ENCODE data around the gene GPA33.

The GPA33 gene

DNA sequence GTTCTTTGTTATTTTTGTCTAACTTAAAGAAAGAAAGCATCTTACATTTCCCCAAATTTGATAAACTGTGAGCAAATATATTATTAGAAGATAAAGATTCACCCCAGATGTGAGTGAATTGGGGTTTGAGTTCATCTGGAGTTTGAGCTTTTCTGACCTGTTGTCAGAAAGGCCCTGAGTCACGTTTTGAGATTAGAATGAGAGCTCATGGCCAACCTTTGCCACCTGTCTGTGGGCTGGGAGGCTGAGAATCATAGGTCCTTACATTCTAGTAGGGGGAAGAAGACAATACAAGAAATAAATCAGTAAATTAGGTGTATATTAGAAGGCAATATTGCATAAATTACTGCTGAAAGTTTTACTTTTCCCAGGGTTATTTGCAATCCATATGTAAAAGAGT is 26.0 kb upstream of the GPA33 start:
- no peak for DNase-seq

DNA sequence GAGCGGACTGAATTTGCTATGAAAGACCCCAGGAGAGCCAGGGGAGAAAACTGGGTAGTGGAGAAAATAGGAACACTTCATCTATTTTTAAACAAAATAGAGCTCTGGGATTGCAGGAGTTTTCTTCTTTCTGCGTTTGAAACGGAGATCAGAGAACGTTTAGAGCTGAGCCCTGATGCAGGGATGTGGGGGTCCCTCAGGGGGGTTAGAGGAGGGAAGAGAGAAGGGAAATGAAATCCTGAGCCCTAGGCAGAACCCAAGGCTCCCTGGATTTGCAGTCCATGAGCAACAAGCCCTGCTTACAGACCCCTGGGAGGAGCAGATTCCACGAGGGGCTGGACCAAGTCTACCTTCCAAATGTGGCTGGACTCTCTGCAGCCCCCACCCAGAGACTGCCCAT is 25.5 kb upstream of the GPA33 start:
- DNase-seq: no peak

DNA sequence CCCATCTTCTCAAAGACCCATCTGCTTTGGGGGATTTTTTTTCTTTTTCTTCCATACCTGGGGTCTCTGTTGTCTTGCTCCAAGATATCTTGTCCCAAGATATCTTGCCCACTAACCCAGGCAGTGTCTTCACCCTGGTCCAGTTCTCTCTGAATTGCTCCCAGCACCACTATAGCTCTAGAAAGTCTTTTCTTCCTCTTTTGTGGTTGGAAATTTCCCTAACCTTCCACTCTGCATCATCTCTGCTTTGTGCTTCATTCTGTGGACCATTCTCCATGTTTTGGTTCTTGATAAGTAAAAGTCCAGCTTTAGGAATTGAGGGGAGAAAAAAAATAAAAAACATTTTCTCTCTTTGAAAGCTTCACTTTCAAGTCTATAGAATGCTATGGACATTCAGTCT is 24.5 kb upstream of the GPA33 start:
- DNase-seq: no peak

DNA sequence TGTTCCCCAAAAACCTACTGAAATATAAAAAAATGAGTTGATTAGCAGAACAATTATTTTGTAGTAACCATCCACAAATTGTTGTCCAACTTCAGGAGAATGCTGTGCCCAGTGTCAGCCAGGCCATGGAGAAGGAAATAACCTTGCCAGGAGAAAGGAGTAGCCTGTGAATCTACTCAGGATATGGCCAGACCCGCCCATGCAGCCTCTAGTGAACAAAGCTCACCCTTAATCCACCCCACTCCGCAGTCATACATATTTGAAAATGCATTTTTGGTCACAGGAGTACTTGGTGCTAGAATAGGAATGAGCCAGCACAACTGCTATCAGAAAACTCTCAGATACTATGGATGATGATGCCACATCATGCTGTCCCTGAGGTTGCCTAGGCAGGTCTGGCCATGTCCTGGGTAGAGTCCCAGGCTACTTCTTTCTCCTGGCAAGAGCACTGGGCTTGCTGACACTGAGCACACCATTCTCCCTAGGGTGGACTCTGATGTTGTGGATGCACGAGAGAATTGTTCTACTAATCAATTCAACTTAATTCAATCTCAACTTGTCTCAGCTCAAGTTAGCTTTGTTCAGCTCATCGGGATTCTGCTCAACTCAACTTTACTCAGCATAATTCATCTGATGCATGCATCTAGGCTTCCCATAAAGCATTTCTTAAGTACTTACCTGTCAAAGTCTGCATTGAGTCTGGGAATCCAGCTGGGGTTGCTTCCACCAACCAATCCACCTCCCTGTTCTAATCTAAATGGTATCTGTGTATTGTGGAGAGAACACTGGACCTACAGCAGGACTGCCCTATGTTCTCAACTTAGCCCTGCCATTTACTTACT is 21.9 kb upstream of the GPA33 start:
- no peak for DNase-seq

DNA sequence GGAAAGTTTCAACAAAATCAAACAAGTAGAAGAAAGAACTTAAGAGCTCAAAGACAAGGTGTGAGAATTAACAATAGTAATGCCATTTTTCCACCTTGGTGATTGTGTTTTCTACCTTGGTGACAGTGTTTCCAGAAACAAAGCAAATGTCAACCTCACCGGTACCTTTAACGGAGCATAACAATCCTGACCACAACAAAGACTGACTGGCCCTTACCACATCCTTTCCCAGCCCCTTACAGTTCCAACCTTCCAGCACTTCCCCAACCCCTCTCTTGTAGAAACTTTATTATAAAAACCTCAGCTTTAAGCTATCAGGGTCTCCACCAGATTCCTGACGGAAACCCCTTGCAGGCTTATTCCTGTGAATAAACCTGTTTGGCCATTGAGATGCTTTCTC is 20.4 kb upstream of the GPA33 start:
- no peak for DNase-seq

DNA sequence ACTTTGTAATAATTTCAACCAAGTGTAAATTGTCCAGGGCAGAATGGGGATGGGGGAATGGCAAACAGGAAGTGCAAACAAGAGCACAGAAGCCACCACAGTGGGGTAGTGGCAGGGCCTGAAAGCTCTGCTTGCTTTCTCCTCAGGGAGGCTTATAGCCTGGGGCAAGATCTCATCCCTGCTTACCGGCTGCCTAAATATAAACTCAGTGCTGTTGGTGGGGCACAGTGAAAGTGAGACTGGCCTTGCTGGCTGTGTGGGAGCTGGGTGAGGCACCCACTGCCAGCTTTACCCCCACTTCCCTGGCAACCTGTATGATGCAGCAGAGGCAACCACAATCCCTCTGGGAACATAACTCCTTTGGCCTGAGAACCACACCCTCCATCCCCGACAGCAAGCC is 18.9 kb upstream of the GPA33 start:
- no peak for DNase-seq

DNA sequence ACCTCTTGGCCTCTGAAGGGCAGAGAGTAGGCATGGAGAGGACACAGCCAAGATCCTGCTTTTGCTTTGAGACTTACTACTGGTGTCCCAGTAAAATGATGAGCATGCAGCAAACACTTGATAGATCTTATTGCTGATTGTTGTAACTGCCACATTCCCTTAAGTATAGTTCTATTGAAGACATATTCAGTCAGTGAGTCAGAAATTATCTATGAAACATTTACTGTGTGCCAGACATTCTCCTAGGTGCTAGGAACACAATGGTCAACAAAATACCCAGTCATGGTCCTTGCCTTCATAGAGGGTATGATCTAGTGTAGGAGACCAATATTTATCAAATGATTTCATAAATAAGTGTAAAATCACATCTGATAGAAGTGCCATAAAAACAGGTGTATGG is 17.3 kb upstream of the GPA33 start:
- no peak for DNase-seq

DNA sequence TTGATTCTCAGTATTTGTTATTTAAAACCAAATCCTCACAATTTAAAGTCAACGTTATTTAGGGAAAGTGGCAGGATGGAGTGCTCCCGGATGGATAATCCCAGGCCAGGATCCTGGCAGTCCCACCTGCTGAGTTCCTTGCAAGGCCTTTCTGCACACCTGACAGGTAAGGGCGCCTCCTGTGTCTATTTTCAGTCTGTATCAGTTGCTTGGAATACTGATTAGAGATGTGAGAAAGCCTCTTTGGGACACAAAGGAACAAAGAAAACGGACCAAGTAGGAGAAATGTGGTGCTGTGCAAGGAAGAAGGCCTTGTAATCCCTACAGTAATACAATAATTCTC is 15.9 kb upstream of the GPA33 start:
- DNase-seq: no peak

DNA sequence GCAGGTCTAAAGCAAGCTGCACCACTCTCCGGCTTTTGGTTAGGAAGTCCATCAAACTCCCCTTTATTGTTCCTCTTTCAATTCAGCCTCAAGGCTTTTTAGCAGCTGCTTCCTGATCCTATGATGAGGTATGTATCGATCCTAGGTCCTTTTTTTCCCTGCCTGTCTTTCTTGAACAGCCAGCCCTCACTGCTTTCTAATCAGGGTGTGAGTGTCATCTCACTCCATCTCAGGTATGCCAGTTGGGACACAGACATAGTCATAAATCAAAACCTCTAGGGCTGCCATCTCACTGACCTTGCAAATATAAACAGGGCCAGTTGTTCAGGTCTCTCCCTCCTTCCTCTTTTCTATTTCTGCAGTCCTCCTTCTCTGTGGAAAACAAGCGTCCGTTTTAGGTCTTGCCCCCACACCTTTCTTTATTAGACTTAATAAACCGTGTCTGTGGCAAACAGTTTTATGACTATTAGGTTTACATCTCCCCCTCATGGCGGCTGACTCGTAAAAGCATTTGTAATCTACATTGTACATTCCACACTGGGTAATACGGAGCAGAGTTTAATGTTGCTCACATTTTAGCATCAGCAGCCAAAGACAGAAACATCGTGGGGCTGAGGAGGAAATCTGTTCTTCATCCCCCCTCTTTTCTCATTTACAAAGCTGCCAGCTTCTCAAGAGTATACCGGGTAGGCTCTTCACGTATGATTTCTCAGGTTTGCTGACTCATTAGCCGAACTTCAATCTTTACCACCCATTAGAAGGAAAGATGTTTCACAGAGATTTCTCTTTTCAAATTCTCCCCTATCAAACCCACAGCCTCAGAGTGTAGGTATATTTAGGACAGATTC is 15.3 kb upstream of the GPA33 start:
- DNase-seq: no peak

DNA sequence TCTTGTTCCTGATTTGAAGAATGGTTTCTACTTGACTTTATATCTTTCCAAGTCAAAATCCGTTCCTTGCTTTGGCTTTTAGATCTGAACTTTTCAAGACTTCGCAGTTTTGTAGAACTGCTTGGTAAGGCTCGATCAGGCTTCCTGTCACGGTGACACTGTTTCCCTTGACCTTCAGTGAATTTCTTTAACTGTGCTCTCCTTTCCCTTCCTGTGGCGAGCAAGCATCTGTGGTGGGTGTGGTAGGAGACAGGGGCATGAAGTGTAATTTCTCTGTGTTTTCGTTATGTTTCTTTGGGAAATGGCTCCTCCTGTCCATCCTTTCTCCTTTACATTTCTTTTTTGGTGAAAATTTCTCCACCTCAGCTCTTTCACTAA is 14.1 kb upstream of the GPA33 start:
- no peak for DNase-seq

DNA sequence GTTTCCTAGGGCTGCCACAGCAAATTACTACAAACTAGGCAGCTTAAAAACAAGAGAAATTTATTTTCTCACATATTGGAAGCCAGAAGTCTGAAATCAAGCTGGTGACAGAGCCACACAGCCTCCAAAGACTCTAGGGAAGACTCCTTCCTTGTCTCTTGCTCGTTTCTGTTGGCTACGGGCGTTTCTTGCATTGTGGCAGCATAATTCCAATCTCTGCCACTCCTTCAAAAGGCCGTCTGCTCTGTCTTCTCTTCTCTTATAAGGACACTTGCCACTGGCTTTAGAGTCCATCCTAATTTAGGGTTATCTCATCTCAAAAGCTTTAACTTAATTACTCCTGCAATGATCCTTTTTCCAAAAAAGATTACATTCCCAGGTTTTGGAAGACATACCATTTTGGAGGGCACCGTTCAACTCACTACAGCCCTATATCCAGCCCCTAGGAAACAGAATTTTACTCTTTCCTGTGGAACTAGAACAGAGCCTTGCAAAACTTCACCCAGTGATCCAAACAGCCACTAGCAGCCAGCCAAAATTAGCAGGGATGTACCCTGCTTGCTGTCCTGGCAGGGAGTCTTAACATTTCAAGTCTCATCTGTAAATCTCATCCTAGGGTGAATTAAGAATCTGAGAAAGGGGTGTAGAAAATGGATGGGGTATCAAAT is 12.9 kb upstream of the GPA33 start:
- no peak for DNase-seq

DNA sequence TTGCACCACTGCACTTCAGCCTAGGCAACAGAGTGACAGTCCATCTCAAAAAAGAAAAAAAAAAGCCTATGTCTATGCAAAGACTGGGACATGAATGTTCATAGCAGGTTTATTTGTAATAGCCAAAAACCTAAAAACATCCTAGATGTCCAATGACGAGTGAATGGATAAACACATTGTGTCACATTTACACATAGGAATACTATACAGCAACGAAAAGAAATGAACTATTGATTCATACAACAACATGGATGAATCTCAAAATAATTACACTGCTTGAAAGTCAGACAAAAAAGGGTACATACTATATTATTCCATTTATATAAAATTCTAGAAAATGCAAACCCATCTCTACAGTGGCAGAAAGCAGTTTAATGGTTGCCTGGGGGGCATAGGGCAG is 11.6 kb upstream of the GPA33 start:
- no peak for DNase-seq

DNA sequence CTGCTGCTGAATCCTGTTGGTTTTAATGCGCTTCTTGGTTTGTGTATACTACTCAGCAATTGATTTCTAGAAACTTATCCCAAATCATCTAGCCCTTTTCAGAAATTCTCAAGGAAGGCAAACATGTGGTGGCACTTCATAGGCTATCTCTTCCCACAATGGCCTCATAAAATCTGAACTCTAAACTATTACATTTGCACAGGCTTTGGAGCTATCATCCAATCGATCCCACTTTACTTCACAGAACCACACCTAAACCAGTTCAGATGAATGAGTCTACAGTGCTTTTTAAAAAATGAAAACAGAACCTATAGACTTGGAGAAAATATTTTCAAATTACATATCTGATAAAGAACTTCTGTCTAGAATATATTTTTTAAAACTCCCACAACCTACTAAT is 10.6 kb upstream of the GPA33 start:
- DNase-seq: no peak

DNA sequence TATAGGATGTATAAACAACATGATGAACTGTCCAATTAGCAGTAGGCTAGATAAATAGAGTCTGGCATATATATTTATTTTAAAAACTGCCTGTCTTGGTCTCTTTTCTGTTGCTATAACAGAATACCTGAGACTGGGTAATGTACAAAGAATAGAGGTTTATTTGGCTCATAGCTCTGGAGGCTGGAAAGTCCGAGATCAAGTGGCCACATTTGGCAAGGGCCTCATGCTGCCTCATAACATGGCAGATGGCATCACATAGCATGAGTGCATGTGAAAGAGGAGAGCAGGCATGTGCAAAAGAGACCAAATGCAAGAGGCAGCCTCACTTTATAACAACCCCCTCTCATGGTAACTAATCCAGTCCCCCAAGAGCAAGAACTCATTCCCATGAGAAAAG is 9.7 kb upstream of the GPA33 start:
- no peak for DNase-seq

DNA sequence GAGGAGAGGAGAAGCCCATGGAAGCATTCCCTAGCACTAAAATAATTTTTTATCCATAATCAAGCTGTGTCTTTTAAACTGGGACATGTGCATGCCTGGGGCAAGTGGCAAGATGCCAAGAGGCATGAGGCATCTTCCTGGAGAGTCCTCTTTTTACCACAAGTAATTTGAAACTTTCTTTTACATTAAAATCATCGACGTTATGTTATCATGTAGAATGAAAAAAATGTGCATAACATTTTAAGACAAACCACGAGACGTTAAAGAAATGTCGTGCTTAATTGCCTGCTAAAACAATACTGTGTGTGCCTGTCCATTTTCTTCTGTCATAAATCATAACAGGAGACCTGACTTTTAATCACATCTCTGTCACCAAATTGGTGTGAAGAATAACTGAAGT is 5.2 kb upstream of the GPA33 start:
- no peak for DNase-seq

DNA sequence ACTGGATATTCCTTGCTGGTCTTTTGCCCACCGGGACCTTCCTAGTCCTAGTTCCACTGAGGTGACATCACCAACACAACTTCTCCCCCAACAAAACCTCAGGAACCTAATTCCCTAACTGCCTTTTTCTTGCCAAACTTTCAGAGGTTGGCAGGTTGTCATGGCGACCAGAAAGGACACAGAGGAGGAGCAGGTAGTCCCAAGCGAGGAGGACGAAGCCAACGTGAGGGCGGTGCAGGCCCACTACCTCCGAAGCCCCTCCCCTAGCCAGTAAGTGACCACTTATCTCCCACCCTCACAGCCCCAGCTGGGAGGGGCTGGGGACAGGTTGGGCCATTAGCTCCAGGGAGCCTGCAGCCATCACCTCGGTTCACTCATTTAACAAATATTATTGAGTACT is 4.5 kb upstream of the GPA33 start:
- no peak for DNase-seq

DNA sequence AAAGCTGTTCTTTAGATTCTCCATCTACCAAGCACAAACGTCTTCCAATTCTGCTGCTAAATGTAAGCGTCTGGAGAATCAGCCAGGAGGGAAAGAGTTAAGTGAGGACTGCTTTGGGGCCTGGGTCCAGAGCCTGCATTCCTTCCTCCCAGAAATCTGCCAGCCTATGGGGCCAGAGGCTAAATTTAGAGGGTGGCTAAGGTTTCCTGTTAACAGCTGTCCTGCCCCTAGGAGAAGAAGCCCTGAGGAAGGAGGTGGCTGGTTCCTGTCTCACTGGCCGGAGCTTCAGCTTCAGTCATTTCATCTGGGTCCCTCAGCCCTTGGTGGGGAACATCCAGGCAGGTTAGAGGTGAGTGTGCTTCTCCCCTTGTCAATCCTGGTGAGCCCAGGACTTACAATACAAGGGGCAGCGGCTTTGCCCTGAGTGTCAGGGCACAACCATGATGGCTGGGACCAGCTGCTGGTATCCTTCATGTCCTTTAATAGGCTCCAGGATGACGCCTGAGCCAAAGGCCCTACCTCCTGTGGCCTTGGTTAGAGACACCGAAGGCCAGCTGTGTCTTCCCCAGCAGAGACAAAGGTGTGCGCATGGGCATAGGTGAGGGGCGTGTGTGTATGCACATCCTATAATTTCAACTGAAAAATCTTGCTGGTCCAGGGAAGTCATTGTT is 3.8 kb upstream of the GPA33 start, which contains the start of gene STYXL2:
Gene STYXL2 (plus strand): TSS at position 230 of the 671 bp plus-strand sequence. CDS start 775 bp downstream, outside the sequence.
- DNase-seq: peak; percentile 63

DNA sequence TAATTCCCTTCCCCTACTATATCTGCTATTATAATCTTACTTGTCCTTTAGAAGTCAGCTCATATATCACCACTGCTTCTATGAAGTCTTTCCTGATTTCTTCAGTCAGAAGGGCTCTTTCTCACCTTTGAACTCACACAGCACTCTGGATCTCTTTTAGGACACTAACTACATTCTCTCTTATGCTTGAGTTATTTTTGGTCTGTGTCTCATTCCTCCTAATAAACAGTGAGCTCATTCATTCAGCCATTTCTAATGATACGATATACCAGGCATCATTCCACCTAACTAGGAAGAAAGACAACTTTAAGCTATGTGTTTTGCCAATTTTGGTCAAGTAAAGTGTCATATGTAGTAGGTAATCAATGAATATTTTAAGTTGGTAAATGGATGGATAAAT is 2.5 kb upstream of the GPA33 start:
- no peak for DNase-seq

DNA sequence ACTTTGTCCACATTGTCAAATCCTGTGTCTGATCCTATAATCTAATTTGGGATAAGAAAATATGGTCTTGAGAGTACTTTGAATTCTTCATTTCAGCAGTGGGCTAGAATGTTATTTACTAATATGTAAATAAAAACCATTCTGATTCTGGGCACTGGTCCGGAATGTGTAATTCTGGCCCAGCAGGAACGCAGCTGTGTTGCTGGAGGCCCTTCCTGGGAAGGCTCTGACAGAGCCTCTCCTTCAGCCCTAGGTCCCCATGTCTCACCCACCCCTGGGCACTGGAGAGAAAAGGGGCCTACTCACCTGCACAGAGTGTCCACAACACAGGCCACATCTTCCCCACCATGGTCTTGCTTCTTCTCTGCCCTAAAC is 251 bp downstream of the GPA33 start:
- DNase-seq: no peak

DNA sequence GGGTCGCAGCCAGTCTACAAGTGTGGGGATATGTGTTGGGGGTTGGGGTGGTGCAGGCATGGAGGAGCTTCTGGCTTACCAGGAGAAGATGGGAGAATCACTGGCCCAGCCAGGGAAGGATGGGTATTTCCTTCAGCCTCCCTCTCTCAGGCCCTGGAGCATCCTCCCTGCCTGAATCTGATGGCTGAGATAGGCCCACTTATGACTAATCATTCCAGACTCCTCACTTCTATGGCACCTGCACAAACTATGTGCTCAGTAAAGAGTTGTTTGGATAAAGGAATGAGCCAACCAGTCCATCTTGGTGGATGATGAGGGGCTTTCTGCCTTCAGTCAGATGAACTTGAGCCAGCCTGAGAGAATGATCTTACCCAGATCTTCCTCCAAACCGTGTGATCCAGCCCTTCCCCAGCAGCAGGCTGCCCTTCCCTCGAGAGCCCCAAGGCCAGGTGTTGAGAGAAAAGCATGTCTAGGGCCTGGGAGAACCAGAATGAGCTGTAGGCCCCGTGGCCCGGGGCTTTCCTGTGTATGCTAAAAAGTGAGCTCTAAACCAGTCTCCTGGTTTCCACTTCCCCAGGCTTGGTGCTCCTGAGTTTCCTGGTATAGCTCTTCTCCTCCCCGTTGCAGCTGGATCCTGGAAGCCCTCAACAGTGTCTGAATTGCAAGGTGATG is 1.3 kb downstream of the GPA33 start:
- DNase-seq: no peak

DNA sequence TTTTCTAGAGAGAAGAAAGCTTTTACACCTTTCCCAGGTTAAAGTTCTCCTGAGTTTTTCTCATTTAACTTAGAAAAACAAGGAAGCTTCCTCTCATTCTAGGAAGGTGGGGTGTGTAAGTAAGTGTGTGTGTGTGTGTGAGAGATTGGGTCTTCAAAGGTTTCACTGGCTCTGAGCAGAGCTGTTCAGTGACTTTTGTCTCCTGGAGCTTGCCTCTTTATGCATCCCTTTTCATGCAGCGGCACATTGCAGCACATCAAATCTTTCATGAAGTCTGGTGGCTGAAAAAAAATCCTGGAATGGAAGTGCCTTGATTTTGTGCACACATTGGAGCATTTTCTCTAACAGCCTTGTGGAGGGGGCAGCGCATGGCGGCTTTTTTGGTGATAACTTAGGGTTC is 3.4 kb downstream of the GPA33 start:
- no peak for DNase-seq

DNA sequence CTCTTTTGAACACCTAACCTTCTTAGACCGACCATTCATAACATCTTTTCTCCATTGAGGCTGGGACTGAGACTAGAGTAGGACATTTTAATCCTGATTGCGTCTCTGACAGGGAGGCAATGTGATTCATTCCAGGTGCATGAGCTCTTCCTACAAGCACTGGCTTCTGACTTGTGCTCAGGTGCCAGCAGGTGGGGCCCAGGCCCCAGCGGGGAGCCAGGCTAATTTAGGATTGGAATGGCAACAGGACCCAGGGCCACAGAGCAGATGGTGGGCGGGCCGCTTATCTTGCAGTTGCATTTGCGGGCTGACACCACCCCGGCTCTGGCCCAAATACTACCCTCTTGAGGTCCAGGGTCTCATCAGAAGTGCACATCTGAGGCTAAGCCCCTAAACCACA is 4.1 kb downstream of the GPA33 start:
- DNase-seq: no peak

DNA sequence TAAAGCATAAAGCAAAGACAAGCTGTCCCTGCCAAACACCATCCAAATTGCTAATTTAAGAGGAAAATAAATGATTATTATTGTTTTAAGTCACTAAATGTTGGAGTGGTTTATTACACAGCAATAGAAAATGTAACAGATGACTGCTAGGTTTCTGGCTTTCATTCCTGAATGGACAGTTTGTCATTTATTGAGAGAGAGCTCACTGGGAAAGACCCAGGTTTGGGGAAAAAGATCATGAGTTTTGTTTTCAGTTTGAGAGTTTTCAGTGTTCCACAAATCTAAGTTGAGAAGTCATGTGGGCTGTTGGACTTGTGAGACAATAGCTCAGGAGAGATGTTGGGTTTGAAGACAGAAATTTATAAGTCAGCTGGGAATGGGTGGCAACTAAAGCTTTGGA is 5.4 kb downstream of the GPA33 start:
- DNase-seq: no peak
